PC-3 (cell line): Measurements from ENCODE around the gene UQCR11. TPM values are rescaled to one million over a fixed set of nuclear protein-coding genes. Genes with fewer than 3 reads are reported as not detected.
A peak's percentile ranks its signal among the peaks of the same experiment; 100 is the strongest.

Source experiments
- ATAC-seq: fragments of 200-7000 bp; cut with Tn5 transposase; 2 replicates; pipeline ENCODE4 v1.9.1; 2020; ENCODE audit warnings: mild to moderate bottlenecking, moderate library complexity
- BruUV-seq: library from RNA; stranded (reverse); fragments of 400-500 nt; replicated peaks from 2 replicates; lab custom pipeline; 2021; lab: Mats Ljungman, UMichigan
- CTCF ChIA-PET: fragments of 300-600 bp; sonication (Branson Sonifier 250); formaldehyde crosslinking; loops from one replicate; lab custom pipeline; 2022; ENCODE audit warnings: antibody characterized with exemption; lab: Charles Lee
- POLR2A ChIA-PET: fragments of 300-600 bp; sonication (Branson Sonifier 250); formaldehyde crosslinking; loops from one replicate; lab custom pipeline; 2022; ENCODE audit warnings: antibody characterized with exemption; ENCODE audit not compliant: unreplicated experiment; lab: Charles Lee
- DNase-seq: peaks from one replicate; pipeline ENCODE4 v3.0.0-alpha.2; 2015
- H2AFZ ChIP-seq: fragments of 300-600 bp; sonication (generic); 2 replicates; pipeline ENCODE4 v1.6.0; 2016; ENCODE audit warnings: antibody characterized with exemption, low read length
- H3F3A ChIP-seq: fragments of 300-600 bp; sonication (generic); one replicate; pipeline ENCODE4 v1.6.0; 2017; ENCODE audit warnings: antibody characterized with exemption, low read length, control low read depth, mild to moderate bottlenecking; ENCODE audit not compliant: unreplicated experiment
- H3K27ac ChIP-seq: fragments of 300-600 bp; sonication (generic); 2 replicates; pipeline ENCODE4 v1.5.1; 2016; ENCODE audit warnings: mild to moderate bottlenecking, low read length
- H3K27me3 ChIP-seq: fragments of 300-600 bp; sonication (generic); 2 replicates; pipeline ENCODE4 v1.6.1; 2016; ENCODE audit warnings: low read length, mixed read lengths
- H3K36me3 ChIP-seq: fragments of 300-600 bp; sonication (generic); 2 replicates; pipeline ENCODE4 v1.6.1; 2016; ENCODE audit warnings: low read depth, mixed run types, low read length, mixed read lengths
- H3K4me1 ChIP-seq: fragments of 300-600 bp; sonication (generic); 2 replicates; pipeline ENCODE4 v1.5.1; 2016; ENCODE audit warnings: low read length; ENCODE audit not compliant: insufficient read depth
- H3K4me2 ChIP-seq: fragments of 300-600 bp; sonication (generic); 2 replicates; pipeline ENCODE4 v1.6.0; 2016; ENCODE audit warnings: low read length
- H3K4me3 ChIP-seq: fragments of 300-600 bp; sonication (generic); 2 replicates; pipeline ENCODE4 v1.5.1; 2016; ENCODE audit warnings: mild to moderate bottlenecking, low read length, mixed read lengths
- H3K79me2 ChIP-seq: fragments of 300-600 bp; sonication (generic); 2 replicates; pipeline ENCODE4 v1.6.1; 2017; ENCODE audit warnings: low read length, mixed read lengths
- H3K9ac ChIP-seq: fragments of 300-600 bp; sonication (generic); 2 replicates; pipeline ENCODE4 v1.6.0; 2016; ENCODE audit warnings: mild to moderate bottlenecking, low read length
- H3K9me2 ChIP-seq: fragments of 300-600 bp; sonication (generic); replicated peaks from 2 replicates; pipeline ENCODE4 v1.6.1; 2016; ENCODE audit warnings: mixed run types, low read length, mixed read lengths
- H3K9me3 ChIP-seq: fragments of 300-600 bp; sonication (generic); 2 replicates; pipeline ENCODE4 v1.6.1; 2016; ENCODE audit warnings: low read length, mixed read lengths
- H4K20me1 ChIP-seq: fragments of 300-600 bp; sonication (generic); 2 replicates; pipeline ENCODE4 v1.6.1; 2016; ENCODE audit warnings: low read length, mixed read lengths
- EZH2 ChIP-seq: fragments of 300-600 bp; sonication (generic); IDR thresholded peaks from one replicate; pipeline ENCODE4 v1.6.1; 2017; ENCODE audit warnings: antibody characterized with exemption, mild to moderate bottlenecking, low read length; ENCODE audit not compliant: unreplicated experiment
- EZH2phosphoT487 ChIP-seq: fragments of 300-600 bp; sonication (generic); IDR thresholded peaks from 2 replicates; pipeline ENCODE4 v1.6.1; 2018; ENCODE audit warnings: mild to moderate bottlenecking, antibody characterized with exemption, low read length, borderline replicate concordance
- intact Hi-C: fragments of 100-400 bp; cut with micrococcal nuclease; formaldehyde crosslinking; loops from 2 replicates; pipeline ENCODE4 v1.9.0; 2023
- total RNA-seq: library from RNA; depleted of rRNA; stranded (reverse); fragments of >200 nt; gene quantifications from 2 replicates; pipeline ENCODE4 v1.2.3, GENCODE V29; 2014
- TF ChIP-seq, protein P1 (sequence below): fragments of 300-600 bp; sonication (generic); conservative IDR thresholded peaks from 2 replicates; pipeline ENCODE4 v1.5.1; 2017; ENCODE audit warnings: antibody characterized with exemption, low read depth, mild to moderate bottlenecking, low read length

UQCR11 gene
- total RNA-seq, 1 experiment from 2014 or later: 148 TPM

DNA sequence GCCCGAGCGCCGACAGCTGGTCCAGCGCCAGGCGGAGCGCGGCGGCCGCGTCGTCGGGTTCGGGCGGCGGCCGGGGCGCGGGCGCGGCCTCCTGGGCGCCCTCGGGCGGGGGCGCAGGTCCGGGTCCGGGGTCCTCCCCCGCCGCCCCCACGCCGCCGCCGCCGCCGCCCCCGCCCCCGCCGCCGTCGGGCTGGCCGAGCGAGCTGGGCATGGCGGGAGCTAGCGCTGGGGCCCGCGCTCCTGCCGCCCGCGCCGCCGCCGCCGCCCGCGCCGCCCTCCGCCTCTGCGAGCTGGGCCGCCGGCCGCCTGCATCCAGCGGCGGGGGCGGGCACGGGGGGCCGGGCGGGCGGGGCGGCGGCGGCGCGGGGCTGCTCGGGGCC is 37.4 kb downstream of the UQCR11 start:
- H3K4me3 ChIP-seq: no peak overlapping the region
- H3K36me3 ChIP-seq: no peaks in the 10 kb centered on the region
- H3K9me3 ChIP-seq: no peaks in the 10 kb centered on the region
- H3F3A ChIP-seq: no peaks in the 10 kb centered on the region
- CTCF ChIA-PET: no interaction called here
- no peak; the same call in 1 of the 2 replicates for ATAC-seq
- intact Hi-C loops: no loop called here
- no TSS peak for BruUV-seq
- no peaks in the 10 kb centered on the region; the same call in 1 of the 2 replicates for H3K4me1 ChIP-seq
- no peaks in the 10 kb centered on the region for H3K27me3 ChIP-seq
- TF ChIP-seq, protein P1, sequence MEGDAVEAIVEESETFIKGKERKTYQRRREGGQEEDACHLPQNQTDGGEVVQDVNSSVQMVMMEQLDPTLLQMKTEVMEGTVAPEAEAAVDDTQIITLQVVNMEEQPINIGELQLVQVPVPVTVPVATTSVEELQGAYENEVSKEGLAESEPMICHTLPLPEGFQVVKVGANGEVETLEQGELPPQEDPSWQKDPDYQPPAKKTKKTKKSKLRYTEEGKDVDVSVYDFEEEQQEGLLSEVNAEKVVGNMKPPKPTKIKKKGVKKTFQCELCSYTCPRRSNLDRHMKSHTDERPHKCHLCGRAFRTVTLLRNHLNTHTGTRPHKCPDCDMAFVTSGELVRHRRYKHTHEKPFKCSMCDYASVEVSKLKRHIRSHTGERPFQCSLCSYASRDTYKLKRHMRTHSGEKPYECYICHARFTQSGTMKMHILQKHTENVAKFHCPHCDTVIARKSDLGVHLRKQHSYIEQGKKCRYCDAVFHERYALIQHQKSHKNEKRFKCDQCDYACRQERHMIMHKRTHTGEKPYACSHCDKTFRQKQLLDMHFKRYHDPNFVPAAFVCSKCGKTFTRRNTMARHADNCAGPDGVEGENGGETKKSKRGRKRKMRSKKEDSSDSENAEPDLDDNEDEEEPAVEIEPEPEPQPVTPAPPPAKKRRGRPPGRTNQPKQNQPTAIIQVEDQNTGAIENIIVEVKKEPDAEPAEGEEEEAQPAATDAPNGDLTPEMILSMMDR: no peak
- TF ChIP-seq EZH2 (no peak), EZH2phosphoT487 (no peak)
- no peaks in the 10 kb centered on the region for H3K9me2 ChIP-seq
- no peak overlapping the region for H3K27ac ChIP-seq
- POLR2A ChIA-PET: no interaction called here
- no peak overlapping the region for H3K4me2 ChIP-seq
- H3K79me2 ChIP-seq: peaks cover 22% of the 10 kb centered on the region
- no peak overlapping the region for H2AFZ ChIP-seq
- no peak overlapping the region for H3K9ac ChIP-seq
- DNase-seq: no peak
- no peaks in the 10 kb centered on the region for H4K20me1 ChIP-seq

DNA sequence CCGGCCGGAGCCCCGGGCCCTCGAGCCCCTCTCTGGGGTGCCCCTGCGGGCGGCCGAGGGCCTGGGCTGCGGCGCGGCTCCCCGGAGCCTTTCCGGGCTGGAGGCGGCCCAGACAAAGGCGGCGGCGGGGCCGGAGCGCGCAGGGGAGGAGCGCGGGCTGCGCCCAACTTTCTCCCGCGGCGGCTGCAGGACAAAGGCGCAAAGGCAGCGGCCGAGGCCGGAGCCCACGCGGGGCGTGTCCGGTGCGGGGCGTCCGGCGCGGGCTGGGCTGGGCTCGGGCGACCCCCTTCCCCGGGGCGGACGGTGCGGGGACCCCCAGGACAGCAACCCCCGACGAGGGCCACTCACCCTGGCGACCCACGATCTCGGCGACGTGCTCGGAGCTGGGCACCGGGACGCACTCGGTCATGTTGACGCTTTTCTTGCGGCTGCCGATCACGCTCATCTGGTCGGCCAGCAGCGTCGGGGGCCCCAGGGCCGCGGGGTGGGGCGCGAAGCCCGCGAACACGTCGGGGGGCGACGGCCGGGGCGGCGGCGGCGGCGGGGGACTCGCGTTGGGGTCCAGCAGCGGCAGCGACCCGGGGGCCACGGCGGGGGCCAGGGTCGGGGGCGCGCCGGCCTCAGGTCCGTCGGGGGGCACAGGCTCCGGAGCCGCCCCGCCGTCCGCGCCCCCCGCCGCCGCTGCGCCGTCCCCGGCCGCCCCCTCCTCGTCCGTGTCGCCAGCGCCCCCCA is 38.0 kb downstream of the UQCR11 start:
- ATAC-seq (peak; percentile 52), DNase-seq (no peak)
- Histone ChIP-seq H3K9ac (peak overlapping the region; percentile 69; the same call in 1 of the 2 replicates), H3K27ac (no peak overlapping the region), H3K4me3 (peak overlapping the region; percentile 74), H3K9me3 (no peaks in the 10 kb centered on the region), H3F3A (no peaks in the 10 kb centered on the region), H2AFZ (peak overlapping the region; percentile 51; the same call in 1 of the 2 replicates), H3K27me3 (no peaks in the 10 kb centered on the region), H3K4me1 (no peaks in the 10 kb centered on the region; the same call in 1 of the 2 replicates), H3K9me2 (no peaks in the 10 kb centered on the region), H3K36me3 (no peaks in the 10 kb centered on the region), H4K20me1 (no peaks in the 10 kb centered on the region), H3K4me2 (peak overlapping the region; percentile 92), H3K79me2 (peaks cover 22% of the 10 kb centered on the region)
- ChIA-PET POLR2A (no interaction called here), CTCF (no interaction called here)
- BruUV-seq: no TSS peak
- intact Hi-C loops: no loop called here
- TF ChIP-seq, protein P1: no peak
- no peak for TF ChIP-seq EZH2
- TF ChIP-seq EZH2phosphoT487: no peak
